Stimulated activated CD4-positive, alpha-beta T cell treated with anti-CD3 and anti-CD28 coated beads, Interleukin-15, amount 100 ng/mL, for 24 hours (primary cell): ENCODE measurements around the gene WDR74.
"Not testable (repeated sequence)": the region's sequence is repeated elsewhere in the genome, so short reads cannot be mapped to it uniquely, and the experiment has no call there.

Experiments
- DNase-seq: peaks from one replicate; pipeline ENCODE4 v3.0.0-alpha.2; 2020

Gene WDR74

DNA sequence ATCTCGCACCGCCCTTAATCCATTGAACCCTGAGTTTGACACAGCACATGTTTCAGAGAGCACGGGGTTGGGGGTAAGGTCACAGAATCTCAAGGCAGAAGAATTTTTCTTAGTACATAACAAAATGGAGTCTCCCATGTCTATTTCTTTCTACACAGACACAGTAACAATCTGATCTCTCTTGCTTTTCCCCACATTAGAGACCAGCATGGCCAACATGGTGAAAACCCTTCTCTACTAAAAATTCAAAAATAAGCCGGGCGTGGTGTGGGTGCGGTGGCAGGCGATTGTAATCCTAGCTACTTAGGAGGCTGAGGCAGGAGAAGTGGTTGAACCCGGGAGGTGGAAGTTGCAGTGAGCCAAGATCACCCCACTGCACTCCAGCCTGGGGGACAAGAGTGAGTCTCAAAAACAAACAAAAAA lies 19.9 kb upstream of the WDR74 start:
- not testable (repeated sequence) for DNase-seq

DNA sequence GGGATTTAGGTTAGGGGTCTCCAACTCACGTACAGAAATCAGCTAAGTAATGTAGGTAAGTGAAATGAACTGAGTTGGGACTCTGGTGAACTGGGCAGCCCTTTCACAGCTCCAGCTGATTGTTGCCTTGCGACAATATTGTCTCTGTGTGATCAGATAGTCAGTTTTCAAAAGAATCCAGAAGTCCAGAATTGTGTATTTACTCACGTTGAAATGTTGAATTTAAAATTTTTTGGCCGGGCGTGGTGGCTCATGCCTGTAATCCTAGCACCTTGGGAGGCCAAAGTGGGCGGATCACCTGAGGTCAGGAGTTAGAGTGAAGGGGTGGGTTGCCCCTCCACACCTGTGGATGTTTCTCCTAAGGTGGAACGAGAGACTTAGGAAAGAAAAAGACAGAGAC lies 18.8 kb upstream of the WDR74 start:
- no peak for DNase-seq

DNA sequence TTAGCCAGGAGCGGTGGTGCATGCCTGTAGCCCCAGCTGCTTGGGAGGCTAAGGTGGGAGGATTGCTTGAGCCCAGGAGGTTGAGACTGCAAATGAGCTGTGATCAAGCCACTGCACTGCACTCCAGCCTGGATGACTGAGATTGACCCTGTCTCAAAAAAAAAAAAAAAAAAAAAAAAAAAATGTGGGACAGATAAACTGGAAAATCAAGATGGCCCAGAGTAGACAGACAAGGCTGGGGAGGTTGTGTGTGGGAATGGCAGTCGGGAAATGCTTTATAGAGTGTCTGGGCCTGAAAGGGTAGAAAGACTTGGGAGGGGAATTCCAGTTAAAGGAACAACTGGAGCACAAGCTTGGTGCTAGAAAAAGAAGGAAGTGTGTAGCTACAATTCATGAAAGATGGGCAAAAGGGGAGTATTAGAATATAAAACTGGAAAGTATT lies 18.2 kb upstream of the WDR74 start:
- DNase-seq = no peak

DNA sequence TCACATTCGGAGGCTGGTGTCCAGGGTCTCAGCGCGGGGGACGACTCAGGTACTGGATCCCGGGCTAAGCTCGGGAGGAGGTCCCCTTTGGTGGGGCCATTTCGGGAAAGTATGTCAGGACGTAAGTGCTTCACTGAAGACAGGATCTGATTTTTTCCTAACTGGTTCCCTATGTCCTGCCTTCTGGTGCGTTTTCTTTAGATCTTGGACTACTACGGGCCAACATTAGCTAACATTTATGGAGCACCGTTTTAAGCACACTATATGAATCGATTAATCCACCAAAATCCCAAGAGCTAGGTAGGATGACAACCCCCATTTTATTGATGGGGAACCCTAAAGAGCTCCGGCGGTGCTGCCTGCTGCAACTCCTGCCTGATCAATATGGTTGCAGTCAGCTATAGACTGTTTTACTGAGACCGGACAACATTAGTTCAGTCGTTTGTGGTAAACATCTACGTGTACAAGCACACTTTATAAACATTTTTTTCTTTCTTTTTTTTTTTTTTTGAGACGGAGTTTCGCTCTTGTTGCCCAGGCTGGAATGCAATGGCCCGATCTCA lies 17.0 kb upstream of the WDR74 start:
- peak; percentile 28 for DNase-seq

DNA sequence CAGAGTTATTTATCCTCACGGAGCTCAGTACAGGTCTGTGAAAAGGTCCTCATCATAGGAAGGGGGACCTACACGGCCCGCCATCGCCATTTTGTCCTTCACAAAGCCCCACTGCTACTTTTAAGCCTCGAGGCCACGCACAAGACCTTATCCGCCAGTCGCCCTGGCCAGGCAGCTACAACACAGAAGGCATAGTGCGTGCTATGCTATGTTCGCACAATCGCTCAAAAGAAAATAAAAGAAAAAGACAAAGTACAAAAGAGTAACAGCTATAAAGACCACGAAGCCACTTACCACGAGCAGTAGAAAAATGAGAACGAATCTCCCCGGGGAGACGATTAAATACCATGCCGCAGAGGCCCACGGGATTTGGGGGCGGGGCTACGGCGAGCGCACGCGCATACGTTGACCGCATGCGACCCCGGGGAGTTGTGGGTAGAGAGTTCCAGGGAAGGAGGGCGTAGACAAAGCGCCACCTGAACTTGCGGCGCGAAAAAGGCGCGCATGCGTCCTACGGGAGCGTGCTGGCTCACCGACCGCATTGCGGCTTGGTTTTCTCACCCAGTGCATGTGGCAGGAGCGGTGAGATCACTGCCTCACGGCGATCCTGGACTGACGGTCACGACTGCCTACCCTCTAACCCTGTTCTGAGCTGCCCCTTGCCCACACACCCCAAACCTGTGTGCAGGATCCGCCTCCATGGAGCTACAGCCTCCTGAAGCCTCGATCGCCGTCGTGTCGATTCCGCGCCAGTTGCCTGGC lies 16.4 kb upstream of the WDR74 start:
- DNase-seq = peak; percentile 98

DNA sequence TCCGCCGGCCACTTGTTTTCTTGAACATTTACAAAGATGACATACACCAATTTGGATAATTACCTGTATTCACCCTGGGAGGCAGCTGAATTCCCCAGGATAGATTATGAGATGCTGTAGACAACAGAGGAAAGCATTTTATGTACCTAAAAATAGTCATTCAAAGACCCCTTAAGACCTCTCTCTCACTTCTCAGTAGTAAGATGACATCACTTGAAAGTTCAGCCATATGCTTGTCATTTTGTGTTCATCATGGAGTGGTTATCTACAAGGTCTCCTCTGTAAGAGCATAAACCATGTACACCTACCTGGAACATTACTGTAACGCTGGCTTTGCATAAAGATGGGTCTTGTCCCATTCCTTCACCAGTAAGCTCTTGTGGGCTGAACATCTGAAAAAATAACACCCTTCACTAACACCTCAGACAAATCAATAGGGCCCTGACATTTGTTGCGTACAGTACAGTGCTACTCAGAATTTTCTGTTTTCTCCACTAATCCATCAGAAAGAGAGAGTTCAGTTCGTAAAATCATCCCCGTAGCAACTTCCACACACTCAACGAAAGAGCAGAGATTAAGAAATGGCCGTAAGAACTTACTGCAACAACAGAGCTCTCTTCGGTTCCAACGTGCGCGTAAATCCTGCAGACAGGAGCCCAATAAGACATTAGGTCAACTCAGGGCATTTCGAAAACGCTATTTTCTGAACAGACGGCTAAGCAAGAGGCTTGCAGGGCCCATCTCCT lies 15.6 kb upstream of the WDR74 start:
- DNase-seq = no peak

DNA sequence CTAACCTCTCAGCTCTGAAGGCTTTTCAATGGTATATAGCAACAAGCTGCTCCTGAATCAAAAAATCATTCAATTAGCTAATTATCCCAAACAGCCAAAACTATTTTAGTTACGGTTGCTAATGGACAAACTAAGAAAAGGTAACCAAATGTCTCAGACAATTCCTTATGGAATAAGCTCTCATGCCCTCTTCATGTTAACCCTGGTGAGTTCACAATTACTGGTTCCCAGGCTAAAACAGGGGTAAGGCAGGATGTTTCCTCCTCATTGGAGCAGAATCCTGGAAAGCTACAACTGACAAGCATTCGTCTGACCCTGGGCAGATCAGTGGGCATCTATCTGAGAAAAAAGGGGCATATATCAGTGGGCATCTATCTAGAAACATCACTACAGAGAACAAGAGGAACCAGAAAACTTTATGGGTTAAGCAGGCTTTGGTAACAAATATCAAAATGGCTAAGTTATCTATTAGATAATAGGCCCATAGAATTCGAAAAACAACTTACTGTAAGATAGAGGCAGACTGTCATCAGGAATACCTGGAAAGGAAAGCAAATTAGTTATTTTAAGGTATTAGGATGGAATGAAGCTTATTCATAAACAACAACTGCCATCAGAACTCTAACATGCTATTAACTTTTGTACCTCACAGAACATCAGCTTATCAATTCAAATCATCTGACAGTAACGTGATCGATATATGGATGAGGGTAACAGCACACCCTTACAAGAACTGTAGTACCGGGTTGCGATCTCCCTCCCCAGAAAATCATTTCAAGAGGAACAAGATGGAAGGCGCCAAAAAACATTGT lies 14.8 kb upstream of the WDR74 start:
- DNase-seq = peak; percentile 53

DNA sequence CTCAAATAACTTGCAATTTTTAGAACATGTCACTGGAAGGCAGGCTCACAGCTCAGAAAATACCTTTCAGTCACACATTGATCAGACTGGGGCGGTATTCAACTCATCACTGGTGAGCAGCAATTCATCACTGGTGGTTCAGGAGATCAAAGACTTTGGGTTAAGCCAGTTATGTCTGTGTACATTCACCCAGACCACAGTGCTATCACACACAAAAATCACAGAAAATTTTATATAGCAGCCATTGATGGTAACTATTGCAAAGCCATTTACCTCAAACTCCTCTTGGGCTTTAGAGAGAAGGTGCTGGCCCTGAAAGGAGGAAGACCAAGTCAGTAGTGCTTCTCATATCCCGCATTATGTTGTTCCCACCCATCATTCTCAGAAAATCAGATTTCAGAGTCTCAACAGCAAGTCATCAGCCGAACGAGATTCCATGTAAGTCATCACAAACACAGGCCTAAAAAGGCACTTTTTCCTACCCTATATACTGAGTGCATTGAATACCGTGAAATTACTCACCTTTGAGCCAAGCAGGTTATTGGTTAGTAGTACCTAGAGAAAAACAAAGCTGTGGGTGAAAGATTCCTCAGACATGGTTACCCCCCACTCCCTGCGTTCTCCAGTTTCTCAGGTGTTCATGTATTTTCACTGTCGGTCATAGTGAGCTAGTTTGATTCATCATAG lies 14.0 kb upstream of the WDR74 start:
- peak; percentile 30 for DNase-seq

DNA sequence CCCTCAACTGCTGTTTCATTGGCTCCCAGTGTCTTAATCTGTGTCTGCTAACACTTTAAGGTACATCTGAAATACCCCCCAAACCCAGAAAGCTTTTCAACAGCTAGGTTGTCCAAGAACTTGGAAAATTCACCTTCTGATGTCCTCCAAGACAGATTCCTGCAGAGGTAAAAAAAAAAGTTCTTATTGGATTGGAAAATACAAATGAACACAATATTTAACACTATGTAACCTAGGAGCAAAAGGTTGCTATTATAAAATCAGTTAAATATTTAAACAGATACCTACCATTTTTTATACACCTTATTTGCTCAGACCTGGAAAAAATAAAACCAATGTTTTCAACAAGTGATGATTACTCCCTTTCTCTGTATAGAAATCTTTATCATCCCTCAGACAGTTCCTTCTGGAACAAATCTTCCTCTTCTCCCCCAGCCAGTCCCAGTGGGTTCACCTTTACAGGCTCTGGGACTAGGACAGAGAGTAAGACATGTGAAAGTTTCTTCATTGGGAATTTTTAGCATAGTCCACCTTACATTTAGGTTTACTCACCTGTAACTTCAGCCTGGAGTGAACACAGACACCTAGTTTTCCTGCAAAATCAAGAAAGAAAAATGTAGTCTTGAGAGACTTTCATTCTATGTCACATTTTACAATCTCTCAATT lies 13.3 kb upstream of the WDR74 start:
- no peak for DNase-seq

DNA sequence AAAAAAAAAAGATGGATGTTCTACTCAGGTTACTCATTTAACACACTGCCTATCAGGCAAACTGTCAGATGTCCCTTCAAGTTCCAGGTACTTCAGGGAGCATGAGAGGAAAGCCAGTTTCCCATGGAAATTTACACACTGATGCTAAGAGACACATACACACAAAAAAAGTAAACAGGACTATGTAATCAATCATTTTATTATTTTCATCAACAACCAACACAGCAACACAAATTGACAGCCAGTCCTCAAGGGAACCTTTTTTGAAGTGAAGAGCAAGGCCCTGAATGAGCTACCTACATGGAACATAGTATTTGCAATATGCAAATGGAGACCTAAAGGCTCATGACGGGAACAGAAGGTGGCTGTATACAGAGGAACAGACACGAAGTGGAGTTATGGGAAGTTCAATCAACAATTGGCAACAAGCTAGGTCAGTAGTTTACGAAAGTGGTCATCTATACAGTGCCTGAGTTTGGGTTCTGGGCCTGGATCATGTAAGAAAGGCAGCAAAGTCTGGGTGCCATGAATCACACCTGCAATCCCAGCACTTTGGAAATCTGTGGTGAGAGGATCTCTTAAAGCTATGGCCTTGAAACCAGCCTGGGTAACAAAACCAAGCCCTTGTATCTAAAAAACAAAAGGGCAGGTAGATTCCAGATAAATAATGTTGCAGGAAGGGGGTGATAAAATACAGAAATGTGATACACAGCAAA lies 12.6 kb upstream of the WDR74 start:
- DNase-seq = no peak

DNA sequence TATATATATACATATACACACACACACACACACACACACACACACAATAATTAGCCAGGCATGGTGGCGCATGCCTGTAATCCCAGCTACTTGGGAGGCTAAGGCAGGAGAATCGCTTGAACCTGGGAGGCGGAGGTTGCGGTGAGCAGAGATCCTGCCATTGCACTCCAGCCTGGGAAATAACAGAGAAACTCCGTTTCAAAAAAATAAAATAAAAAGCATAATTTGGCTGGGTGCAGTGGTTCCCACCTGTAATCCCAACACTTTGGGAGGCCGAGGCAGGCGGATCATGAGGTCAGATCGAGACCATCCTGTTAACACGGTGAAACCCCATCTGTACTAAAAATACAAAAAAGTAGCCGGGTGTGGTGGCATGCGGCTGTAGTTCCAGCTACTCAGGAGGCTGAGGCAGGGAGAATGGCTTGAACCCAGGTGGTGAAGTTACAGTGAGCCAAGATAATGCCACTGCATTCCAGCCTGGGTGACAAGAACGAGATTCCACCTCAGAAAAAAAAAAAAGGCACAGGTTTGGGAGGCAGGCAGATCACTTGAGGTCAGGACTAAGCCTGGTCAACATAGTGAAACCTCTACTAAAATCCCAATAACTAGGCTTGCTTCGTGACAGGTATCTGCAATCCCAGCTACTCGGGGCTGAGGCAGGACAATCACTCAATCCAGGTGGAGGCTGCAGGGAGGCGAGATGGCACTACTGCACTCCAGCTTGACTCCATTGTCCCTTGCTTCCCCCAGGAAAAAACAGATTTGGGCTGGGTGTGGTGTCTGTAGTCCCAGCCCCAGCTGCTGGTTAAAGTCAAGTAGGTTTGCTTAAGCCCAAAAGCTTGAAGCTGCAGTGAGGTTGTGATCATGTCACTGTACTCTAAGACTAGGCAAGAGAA lies 11.8 kb upstream of the WDR74 start:
- DNase-seq = peak; percentile 62

DNA sequence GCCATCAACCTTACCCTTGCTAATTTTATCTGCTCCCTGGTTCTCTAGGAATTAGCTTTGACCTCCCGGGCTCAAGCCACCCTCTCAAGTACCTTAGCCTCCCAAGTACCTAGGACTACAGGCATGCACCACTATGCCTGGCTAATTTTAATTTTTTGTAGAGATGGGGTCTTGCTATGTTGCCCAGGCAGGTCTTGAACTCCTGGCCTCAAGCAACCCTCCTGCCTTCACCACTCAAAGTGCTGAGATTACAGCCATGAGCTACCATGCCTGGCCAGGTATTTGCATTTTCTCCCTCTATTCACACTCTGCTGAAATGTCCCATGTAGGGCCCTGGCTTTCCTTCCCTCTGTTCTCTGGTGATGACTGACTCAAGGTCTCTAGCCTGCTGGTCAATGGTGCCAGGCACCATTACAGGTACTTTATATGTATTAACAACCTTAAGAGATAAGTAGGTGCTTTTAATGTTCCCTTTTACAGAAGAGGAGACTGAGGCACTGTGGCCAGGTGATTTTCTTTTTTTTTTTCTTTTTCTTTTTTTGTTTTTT lies 8.5 kb upstream of the WDR74 start:
- no peak for DNase-seq

DNA sequence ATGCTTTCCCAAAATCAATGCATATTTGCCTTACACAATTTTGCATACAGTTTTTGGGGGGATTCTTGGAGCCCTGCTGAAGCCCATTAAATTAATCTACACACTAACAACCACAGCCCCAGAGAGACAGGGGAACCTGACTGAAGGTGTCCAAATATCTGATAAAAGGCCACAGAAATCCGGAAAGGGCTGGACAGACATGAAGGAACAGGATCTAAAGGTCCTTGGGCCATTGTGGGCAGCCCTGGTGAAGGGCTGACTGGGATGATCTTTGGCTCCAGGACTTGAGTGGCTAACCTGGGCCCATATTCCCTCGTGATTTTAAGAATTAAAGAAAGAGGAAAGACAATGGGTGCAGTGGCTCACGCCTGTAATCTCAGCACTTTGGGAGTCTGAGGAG lies 6.8 kb upstream of the WDR74 start:
- no peak for DNase-seq

DNA sequence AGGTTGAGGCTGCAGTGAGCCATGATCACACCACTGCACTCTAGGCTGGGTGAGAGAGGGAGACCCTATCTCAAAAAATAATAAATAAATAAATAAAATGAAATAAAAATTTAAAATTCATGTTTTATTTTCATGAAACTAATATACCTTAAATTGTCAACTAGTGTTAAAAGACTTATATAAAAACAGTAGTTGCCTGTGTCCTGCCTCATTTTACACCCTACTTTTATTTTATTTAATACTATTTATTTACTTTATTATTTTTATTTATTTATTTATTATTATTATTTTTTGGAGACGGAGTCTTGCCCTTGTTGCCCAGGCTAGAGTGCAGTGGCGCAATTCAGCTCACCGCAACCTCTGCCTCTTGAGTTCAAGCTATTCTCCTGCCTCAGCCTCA lies 4.8 kb upstream of the WDR74 start:
- DNase-seq = no peak

DNA sequence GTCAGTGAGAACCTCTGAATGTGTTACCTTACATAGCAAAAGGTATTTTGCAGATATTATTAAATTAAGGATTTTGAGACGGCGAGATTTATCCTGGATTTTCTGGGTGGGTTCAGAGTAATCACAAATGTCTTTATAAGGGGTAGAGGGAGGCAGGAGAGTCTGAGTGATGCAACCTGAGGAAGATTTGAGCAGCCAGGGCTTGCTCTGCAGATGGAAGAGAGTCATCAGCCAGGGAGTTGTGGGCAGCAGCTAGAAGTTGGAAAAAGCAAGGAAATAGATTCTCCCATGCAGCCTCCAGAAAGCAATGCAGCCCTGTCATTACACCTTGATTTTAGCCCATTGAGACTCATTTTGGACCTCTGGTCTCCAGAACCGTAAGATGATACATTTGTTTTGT lies 4.1 kb upstream of the WDR74 start:
- DNase-seq = no peak

DNA sequence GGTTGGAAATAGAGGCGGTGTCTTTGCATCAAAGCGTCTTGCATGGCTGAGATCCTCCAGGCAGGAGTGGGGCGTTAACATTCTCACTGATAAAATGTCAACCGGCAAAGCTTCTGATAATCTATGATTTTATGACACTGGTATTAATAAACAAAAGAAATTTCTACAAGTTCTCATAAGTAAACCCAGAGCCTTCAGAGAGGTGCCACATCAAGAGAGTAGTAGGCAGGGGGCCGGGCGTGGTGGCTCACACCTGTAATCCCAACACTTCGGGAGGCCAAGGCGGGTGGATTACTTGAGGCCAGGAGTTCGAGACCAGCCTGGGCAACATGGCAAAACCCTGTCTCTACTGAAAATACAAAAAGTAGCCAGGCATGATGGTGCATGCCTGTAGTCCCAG lies 3.5 kb upstream of the WDR74 start:
- not testable (repeated sequence) for DNase-seq

DNA sequence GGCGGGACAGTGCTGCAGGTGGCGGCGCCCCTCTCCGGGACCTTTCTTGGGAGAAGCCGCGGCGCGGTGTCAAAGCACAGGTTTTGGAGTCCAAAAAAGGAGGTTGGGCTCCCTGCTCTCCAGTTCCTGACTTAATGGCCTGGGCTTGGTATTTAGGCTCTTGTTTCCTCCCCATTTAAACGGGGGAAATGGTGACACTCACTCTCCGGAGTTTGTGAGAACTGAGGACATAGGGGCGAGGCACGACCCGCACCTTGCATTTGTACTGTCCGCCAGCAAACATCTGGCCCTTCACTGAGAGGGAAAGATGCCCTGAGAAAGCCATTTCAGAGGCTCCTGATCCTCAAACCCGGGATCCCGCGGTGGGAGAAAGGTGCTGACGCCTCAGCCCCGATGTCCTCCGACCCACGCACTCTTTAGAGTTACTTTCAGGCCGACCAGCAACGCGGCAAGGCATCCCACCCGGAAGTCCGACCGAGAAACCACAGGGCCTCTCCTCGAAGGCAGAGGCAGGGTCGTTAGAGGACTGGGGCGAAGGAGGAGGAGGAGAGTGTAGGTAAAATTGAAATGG lies 2.9 kb upstream of the WDR74 start:
- DNase-seq = peak; percentile 67

DNA sequence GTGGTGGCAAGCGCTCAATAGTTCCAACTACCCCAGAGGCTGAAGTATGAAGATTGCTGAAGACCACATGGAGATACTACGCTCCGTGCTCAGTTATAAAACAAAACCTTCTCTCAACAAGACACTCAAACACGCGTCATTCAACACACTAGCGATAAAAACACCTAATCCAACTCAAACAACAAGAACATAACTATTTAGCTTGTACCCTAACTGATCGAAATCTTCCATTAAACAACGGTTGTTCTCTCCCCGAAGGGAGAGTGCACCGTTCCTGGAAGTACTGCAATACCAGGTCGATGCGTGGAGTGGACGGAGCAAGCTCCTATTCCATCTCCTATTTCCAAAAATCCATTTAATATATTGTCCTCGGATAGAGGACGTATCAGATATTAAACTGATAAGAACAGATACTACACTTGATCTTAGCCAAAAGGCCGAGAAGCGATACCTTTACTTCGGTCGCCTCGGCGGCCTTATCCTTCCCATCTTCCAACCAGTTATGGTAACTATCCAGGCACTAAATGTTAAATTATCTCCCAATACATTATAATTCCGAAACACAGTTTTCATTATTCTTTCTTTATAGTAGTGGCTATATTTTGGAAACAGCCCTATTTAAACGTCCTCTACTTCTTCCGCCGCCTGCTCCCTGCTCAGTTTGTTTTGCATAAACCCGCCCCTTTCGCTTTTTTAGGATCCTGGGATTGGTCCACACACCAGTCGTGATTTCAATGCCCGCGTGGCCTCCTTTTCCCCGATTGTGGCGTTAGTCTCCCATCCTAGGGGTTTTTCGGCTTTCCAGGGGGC lies 2.2 kb upstream of the WDR74 start:
- peak; percentile 84 for DNase-seq
